ENCODE results near the gene BBS9. TPM values are rescaled to one million over a fixed set of nuclear protein-coding genes. Genes with fewer than 3 reads are reported as not detected.

Gene BBS9
- total RNA-seq, 1 experiment from 2014 or later = 26.4 TPM

GRCh38 chr7:33590916-33591315, 461.6 kb downstream of the BBS9 start:
- Histone ChIP-seq H3K4me1 (ENCODE audit: insufficient read depth, low read length) (no peaks in the 10 kb centered on the region), H4K91ac (ENCODE audit: insufficient read length, low read depth, low read length) (no peak overlapping the region), H3K9ac (ENCODE audit: extremely low read depth, insufficient read length, low read length) (no peak overlapping the region), H3K56ac (ENCODE audit: insufficient read length, low read depth, low read length) (no peak overlapping the region), H3K79me1 (ENCODE audit: insufficient read depth, low read depth, low read length, poor library complexity, severe bottlenecking) (no peaks in the 10 kb centered on the region), H2BK12ac (ENCODE audit: insufficient read length, low read depth, low read length) (no peak overlapping the region), H2BK15ac (ENCODE audit: low read depth, low read length) (no peak overlapping the region), H2BK120ac (ENCODE audit: low read depth, low read length, poor library complexity, severe bottlenecking) (no peak overlapping the region), H3K27ac (ENCODE audit: insufficient read length, low read depth, low read length) (no peak overlapping the region), H2BK20ac (ENCODE audit: low read depth, low read length, poor library complexity, severe bottlenecking) (no peak overlapping the region), H4K20me1 (ENCODE audit: control insufficient read depth, insufficient read depth, insufficient read length) (no peaks in the 10 kb centered on the region), H3T11ph (ENCODE audit: low read length) (no peak overlapping the region), H3K79me2 (ENCODE audit: insufficient read depth, low read length) (no peaks in the 10 kb centered on the region), H3K23ac (ENCODE audit: insufficient read length, low read depth, low read length) (no peak overlapping the region), H4K8ac (replicated peaks; ENCODE audit: insufficient read length, low read depth, low read length) (no peak overlapping the region), H2AFZ (ENCODE audit: low read length) (no peak overlapping the region), H3K23me2 (ENCODE audit: insufficient read length, low read depth, low read length, poor library complexity, severe bottlenecking) (no peaks in the 10 kb centered on the region), H3K4me2 (ENCODE audit: insufficient read depth, insufficient read length, low read length) (no peak overlapping the region), H3K9me3 (ENCODE audit: control insufficient read depth, low read depth, low read length) (no peaks in the 10 kb centered on the region), H4K5ac (ENCODE audit: insufficient read length, low read depth, low read length) (no peak overlapping the region), H3K14ac (ENCODE audit: insufficient read depth, low read length) (no peak overlapping the region), H3K27me3 (ENCODE audit: insufficient read depth, low read length) (no peaks in the 10 kb centered on the region; the same call in 1 of the 2 replicates), H3K4ac (ENCODE audit: low read depth, low read length) (no peak overlapping the region), H2AK5ac (ENCODE audit: insufficient read length, low read length) (no peak overlapping the region), H3K18ac (ENCODE audit: insufficient read length, low read depth, low read length) (no peak overlapping the region), H2BK5ac (ENCODE audit: insufficient read length, low read length) (no peak overlapping the region)
- TF ChIP-seq, protein P1, sequence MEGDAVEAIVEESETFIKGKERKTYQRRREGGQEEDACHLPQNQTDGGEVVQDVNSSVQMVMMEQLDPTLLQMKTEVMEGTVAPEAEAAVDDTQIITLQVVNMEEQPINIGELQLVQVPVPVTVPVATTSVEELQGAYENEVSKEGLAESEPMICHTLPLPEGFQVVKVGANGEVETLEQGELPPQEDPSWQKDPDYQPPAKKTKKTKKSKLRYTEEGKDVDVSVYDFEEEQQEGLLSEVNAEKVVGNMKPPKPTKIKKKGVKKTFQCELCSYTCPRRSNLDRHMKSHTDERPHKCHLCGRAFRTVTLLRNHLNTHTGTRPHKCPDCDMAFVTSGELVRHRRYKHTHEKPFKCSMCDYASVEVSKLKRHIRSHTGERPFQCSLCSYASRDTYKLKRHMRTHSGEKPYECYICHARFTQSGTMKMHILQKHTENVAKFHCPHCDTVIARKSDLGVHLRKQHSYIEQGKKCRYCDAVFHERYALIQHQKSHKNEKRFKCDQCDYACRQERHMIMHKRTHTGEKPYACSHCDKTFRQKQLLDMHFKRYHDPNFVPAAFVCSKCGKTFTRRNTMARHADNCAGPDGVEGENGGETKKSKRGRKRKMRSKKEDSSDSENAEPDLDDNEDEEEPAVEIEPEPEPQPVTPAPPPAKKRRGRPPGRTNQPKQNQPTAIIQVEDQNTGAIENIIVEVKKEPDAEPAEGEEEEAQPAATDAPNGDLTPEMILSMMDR (conservative IDR thresholded peaks at IDR 0.05) = no peak
- Mint-ChIP-seq H3K4me3 (no peak overlapping the region), H3K27ac (no peak overlapping the region), H3K36me3 (ENCODE audit: insufficient read depth in 1 of 3, low read depth in 3 of 3) (no peaks in the 10 kb centered on the region), H3K4me1 (0 out of 4 replicates have a peak, but pooled peaks cover 4 to 5% of the 10 kb centered on the region in 2 experiments), H3K9me3 (no peaks in the 10 kb centered on the region), H3K27me3 (ENCODE audit: low read depth) (no peaks in the 10 kb centered on the region)
- DNase-seq = no peak
